Measurements from ENCODE around the gene NPW.
"Not testable (repeated sequence)": the region's sequence is repeated elsewhere in the genome, so short reads cannot be mapped to it uniquely, and the experiment has no call there.

NPW gene

DNA sequence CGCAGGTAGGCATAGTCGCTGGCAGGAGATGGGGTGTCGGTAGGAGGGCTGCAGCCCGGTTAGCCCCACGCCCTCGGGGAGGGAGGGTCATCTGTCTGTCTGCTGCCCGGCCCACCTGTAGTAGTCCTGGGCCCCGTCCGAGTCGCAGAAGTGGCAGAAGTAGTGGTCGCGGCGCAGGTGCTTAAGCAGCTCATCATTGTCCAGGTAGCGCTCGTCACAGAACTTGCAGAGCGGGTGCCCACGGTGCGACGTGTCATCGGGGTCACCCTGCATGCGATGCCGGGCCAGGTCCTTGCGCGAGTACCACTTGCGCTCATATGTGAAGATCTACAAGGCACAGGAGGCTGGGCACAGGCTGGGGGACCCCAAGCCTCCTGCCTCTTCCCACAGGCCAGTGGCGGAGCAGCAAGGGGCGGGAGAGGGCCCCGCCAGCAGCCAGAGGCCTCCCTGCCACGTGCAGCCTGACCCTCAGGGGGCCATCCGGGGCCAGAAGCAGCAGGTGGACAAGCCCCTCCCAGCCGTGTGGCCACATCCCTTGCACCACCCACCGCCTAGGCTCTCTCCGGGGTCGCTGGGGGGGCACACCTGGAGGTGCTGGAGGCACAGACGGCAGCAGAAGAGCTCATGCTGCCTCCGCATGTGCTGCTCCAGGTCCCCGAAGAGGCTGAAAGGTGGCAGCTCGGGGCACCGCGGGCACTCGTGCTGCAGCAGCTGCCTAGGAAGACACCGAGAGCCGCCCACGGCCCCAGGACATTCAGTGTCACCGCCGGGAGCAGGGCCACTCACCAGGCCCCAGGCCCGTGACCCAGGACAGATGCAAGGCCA lies 17.0 kb upstream of the NPW start:
- no peak for DNase-seq

DNA sequence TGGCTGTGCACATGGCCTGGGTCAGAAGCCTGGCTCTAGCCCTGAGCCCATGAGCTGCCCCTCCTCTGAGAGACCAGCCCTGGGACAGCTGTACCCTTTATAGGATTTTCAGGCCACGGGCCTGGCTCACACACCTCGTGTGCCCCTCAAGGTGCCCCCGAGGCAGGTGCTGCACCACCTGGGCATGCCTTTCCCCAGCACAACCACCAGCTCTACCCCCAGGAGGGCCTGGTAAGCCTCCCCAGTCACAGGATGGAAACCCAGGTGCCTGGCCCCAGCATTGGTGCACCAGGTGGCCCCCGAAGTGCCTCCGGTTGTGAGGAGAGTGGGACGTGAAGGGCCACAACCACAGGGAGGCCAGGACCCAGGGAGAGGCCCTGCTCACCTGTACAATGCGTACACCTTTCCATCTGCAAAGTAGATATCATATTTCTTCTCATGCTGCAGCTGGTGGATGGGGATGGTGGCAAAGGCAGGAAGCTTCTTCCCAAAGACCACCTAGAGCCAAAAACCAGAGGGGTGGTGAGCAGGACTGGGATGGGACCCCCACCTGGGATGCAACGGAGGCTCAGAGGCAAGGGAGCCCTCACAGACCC lies 16.3 kb upstream of the NPW start:
- DNase-seq, result no peak

DNA sequence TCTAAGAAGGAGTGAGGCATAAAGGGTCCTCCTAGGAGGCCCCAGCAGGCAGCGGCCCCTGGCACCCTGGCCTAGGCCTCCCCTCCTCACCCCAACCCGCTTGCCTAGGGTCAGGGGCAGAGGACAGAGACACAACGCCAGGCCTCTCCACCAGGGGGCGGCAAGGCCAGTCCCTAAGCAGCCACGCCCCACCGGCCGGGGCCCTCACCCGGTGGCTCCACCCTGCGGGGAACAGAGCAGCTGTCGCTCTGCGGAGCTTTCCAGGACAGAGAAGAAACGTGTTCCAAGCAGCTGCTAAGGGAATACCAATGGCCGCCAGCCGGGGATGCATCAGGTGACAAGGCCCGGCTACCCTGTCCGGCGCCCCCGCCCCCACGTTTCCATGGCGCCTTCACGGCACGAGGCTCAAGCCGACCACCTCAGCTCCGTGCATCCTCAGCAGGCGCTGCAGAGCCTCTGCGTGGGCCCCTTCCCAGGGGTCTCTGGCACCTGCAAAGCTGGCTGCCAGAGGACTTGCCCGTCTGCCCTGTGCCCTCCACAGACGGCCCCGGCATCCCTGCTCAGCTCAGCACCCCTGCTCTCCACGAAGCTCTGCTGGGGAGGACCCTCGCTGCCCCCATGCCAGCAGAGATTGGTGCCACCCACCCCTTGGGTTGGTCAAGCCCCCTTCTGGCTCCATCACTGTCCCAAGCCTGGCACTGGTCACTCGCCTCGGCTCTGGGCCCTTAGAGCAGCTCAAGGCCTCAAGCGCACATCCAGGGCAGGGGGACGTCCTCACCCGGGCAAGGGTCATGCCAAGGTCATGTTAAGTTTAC lies 15.6 kb upstream of the NPW start:
- DNase-seq, result peak; percentile 87 to 88

DNA sequence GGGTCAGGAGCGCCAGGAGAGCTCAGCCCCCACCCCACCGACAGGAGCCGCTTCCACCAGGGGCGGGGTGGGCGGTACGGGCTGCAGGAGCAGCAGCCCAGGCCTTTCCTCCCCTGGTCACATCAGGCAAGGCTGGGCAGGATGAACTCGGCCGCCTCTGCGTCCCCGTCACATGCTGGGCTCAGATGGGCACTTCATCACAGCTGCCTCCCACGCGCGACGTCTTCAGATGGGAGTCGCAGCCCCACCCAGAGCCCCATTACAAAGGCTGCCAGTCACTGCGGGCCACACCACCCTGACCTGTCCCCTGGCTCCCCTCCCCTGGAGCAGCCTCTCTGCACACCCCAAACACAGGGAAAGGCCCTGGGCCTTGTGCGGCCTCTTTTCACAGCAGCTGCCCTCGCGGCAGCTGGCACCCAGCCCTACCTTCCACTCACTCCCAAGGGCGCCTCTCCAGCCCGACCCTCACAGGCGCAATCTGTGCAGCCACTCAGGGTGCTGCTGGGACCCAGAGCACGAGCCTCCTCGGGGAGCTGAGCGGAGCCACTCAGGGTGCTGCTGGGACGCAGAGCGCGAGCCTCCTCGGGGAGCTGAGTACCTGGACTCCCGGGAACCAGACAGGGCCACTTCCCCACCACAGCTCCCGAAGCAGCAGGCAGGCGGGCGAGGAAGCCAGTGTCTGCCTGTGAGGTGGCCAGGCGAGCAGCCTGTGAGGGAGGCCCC lies 14.6 kb upstream of the NPW start:
- no peak for DNase-seq

DNA sequence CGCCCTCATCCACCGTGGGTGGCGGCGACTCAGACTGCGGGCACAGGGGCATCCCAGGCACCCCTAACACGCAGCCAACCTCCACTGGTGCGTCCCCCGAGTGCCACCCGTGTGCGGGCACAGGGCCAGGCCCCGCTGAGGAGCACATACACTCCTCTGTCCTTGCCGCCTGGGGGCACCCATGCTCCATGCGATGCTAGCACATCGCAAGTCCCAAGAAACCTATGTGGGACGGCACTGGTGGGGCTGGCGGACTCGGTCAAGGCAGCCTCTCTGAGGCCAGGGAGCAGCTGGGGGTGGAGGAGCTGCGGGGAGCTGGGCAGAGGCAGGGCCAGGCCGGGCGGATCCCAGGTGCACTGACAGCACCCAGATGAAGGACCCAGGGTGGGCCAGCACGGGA lies 13.9 kb upstream of the NPW start:
- DNase-seq, result no peak

DNA sequence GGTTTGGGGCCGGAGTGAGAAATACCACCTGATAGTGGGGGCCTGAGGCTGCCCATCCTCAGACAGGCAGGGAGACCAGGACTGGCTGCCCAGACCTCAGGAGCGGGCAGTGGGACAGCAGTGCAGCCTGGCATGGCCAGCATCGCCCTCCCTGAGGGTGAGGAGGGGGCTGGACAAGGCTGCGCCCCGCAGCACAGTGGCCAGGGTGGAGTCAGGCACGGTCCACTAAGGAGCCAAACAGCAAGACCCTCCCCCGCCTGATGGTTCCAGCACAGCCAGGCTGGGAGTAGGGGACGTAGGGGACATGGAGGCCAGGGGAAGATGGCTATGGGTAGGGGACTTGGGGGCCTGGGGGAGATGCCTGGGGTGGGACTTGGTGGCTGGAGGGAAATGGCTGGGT lies 13.3 kb upstream of the NPW start:
- no peak for DNase-seq

DNA sequence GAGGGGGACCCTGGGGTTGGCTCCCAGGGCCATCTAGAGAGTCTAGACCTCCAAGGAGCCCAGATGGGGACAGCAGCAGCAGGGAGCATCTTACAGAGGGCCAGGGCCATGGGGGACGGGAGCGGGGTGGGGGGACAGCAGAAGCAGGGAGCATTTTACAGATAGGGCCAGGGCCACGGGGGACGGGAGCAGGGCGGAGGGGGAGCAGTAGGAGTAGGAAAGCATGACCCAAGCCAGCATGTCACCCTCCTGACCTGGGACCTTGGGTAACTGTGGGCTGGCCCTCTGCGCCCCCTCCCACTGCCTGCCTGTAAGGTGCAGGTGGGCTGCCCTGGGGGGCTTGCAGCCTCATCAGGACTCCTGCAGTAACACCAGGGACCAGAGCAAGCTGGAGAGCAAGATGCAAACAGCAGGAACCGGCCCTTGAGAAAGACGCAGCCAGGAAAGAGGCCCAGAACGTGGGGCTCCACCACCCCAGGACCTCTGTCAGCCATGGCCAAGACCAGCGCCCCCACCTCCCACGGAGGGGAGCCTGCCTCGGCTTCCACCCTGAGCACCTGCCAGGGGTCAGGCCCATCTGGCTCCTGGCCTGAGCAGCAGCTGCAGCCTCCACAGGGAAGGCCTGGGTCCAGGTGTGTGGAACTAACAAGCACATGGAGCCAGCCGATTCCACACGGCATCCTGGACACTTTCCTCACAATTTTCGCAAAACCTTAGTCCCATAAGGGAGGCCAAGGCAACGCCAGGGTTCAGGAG lies 12.3 kb upstream of the NPW start:
- DNase-seq, result no peak

DNA sequence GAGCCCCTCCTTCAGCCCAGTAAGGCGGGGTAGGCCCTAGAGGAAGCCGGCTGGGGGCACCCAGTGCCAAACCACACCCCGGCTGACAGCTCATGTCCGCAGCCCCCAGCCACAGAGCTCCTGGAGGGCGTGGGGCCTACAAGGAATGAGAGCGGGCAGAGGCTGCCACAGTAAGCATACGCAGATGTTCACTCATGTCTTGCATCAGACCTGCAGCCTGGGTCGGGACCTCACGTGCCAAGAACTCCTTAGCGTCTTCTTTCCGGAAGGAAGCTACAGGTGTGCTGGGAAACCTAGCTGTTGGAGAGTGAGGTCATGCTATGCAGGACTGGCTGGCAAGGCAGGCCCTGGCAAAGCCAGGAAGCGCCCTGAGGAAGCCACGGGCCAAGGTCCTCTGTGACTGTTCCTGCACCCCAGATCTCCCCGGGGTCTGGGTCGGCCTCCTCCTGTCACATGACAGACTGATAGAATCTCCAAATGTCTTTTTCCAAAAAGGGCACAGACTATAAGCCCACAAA lies 11.5 kb upstream of the NPW start:
- no peak for DNase-seq

DNA sequence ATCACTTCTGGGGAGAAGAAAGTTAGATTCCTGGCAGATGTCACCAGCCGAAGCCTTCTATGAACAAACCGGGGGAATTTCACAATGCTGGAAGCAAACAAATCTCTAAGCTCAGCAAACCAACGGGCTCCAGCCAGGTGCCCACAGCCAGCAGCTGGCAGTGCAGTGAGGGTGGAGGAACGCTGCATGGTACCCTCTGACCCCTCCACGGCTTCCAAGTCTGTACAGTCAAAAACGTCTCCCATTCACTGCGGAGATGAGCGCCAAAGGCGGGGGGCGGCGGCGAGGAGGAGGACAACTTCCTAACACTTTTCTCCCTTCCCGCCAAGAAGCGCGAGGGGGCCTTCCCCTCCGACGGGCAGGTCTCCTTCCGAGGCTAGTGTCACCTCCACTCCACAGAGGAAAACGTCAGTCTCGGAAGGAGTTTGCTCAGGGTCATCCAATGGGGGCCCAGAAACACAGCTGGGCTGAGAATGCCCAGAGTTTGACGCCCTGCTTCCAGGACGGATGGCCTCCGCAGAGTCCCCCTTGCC lies 10.9 kb upstream of the NPW start:
- DNase-seq, result no peak

DNA sequence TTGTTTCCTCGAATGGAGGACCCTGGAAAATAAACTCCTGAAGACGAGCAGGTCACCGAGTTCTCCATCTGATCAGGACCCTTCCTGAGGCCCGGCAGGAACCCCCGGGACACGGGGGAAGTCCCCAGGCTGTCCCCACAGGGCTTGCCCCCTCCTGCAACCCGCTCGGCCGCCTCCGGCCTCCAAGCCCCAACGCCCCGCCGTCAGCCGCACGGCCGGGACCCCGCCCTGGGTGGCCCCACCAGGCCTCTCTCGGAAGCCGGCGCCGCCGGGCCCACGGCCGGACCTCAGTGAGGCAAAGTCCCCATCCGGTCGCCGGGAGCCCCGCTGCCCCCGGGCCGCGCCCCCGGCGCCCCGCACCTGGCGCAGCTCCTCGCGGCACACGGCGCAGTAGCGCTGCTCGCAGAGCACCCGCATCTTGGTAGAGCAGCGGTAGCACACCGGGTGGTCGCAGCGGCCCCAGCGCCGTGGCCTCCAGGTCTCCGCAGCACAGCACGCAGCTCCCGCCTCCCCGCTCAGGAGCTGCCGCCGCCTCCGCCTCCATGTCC lies 10.3 kb upstream of the NPW start:
- no peak for DNase-seq

DNA sequence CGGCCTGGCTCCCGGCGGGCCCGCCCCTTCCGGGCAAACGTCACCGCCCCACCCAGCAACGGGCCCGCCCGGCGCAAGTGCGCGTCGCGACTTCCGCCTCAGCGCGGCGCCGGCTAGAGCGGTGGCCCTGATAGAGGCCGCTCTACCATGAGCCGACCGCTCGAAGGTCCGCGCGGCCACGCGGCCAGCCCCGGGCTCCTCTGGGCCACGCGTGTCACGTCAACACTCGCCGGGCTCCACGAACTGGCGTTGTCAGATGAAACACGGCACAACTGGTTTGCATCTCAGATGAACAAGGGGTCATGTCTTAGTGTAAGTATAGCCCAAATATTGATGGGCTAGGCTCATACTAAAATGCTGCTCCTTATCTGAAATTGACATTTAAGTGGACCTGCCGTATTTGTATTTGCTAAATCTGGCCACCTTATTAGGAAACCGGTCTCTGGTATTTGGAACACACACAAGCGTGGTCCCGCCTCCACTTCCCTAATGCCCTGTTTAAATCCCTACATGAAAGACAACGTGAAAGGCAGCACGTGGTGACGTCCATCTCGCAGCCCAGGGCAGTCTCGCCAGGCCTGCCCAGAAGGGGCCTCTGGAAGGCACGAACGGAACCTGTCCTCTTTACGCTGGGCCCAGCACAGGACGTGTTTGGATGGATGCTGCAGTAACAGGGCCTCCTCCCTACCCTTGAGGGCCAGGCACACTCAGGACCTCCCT lies 9.6 kb upstream of the NPW start, which contains the start of gene ZNF598:
Gene ZNF598, minus strand, starts transcription at position 31 of the 720 bp plus-strand sequence.
- peak; percentile 83 to 86 for DNase-seq

DNA sequence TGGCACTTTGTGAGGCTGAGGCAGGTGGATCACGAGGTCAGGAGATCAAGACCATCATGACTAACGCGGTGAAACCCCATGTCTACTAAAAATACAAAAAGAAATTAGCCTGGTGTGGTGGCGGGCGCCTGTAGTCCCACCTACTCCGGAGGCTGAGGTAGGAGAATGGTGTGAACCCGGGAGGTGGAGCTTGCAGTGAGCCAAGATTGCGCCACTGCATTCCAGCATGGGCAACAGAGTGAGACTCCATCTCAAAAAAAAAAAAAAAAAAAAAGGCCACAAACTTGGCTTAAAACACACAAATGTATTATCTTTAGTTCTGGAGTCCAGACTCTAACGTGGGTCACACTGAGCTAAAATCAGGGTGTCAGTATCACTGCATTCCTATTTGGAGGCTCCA lies 7.9 kb upstream of the NPW start:
- not testable (repeated sequence) for DNase-seq

DNA sequence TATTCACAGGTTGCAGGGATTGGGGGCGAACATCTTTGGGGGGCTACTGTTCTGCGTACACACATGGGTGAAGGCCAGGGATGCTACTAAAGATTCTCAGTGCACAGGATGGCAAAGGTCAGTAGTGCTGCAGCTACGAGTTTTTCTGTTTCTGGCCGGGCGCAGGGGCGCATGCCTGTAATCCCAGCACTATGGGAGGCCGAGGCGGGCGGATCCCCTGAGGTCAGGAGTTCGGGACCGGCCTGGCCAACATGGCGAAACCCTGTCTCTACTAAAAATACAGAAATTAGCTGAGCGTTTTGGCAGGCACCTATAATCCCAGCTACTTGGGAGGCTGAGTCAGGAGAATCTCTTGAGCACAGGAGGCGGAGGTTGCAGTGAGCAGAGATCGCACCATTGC lies 6.1 kb upstream of the NPW start:
- no peak for DNase-seq

DNA sequence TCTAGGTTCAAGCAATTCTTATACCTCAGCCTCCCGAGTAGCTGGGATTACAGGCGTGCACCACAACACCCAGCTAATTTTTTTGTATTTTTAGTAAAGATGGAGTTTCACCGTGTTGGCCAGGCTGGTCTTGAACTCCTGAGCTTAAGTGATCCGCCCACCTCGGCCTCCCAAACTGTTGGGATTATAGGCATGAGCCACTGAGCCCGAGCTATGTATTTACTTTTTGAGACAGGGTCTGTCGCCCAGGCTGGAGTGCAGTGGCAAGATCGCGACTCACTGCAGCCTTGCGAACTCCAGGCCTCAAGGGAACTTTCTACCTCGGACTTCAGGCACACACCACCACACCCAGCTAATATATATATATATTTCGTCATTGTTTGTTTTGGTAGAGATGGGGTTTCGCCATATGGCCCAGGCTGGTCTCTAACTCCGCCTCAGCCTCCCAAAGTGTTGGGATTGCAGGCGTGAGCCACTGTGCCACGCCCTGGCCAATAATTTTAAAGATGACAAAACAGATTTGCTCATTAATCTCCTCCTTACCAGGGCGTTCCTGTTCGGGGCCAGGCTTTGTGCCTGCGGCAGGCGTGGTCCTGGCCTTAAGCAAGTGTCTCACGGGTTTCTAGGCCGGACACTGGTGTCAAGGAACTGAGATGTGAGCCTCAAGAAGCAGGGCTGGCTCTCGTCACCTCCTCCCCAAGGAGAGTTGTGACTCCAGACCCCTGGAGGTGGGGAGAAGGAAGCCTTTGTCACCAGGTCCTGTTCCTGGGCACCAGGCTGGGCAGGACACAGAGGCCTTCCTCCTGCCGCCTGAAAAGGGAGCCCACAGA lies 4.3 kb upstream of the NPW start:
- peak in 1 of 2 donors; percentile 58 for DNase-seq

DNA sequence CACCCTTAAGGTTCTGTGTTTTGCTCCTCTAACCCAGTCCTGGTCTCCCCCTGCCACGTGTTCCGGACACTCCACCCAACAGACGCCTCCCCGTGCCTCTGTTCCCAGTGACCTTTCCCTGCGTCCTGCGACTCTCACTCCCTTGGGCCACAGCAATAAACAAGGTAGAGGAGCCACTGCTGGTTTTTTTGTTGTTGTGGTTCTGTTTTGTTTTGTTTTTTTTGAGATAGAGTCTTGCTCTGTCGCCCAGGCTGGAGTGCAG lies 3.7 kb upstream of the NPW start:
- DNase-seq, result no peak

DNA sequence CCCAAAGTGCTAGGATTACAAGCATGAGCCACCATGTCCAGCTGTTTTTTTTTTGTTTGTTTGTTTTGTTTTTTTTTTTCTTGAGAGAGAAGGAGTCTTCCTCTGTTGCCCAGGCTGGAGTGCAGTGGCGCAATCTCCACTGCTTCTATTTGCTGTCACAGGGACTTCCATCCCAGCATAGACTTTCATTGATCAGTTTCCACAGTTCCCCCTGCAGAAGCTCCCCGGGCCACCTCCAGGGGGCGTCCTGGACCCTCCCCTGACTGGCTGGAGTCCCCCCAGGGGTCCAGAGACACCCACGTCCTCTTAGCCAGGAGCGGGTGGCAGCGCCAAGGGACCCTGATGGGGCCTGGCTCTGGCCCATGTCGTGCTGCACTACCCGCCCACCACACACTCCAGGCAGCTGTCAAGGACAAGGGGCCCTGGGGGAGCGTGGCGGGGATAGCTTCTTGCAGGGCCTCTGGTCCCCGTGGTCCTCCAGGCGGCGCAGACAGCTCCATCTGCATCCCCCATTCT lies 3.1 kb upstream of the NPW start:
- no peak for DNase-seq

DNA sequence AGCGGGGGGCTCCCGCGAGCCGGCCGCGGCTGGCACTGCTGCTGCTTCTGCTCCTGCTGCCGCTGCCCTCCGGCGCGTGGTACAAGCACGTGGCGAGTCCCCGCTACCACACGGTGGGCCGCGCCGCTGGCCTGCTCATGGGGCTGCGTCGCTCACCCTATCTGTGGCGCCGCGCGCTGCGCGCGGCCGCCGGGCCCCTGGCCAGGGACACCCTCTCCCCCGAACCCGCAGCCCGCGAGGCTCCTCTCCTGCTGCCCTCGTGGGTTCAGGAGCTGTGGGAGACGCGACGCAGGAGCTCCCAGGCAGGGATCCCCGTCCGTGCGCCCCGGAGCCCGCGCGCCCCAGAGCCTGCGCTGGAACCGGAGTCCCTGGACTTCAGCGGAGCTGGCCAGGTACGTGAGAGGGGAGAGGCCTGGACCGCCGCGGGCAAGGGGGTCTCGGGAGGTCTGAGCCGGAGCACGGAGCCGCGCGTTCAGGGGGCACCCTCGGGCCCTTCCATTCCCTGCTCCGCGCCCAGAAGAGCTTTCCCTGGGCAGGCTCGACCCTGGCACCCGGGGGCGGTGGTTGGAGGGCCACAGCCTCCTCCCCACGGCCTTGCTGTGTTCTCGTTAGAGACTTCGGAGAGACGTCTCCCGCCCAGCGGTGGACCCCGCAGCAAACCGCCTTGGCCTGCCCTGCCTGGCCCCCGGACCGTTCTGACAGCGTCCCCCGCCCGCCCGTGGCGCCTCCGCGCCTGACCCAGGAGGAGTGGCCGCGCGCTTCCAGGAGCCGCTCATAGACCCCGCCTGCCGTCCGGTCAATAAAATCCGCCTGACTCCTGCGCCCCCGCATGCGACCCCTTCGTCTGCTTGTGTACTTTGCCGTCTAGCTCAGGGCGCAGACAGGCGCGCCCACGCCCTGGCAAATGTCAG lies 591 bp downstream of the NPW start:
- no peak for DNase-seq

DNA sequence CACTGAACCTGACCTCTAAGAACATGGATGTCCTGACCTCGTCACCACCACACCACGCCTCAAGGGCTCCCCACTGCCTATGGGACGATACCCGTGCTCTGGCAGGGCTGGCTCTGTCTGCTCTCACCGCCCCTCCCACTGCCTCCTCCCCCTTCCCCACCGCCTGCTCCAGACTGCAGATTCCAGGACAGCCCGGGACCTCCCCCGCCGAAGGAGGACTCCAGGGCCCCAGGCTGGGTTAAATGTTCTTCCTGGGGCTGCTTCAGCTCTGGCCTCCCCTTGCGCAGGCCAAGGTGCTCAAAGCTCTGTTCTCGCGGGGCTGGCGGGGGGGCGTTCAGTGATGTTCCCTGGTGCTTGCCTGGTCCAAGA lies 3.1 kb downstream of the NPW start:
- no peak for DNase-seq
